Endothelial cell of umbilical vein (primary cell): ENCODE data around the gene KERA.

Experiments
- CTCF ChIP-seq, 2 donors: IDR thresholded peaks; 1 replicate in 1 of 2; 2 replicates in 1 of 2; pipeline ENCODE4 v1.5.1; 2011; ENCODE audit warnings: low read length in 2 of 2, mild to moderate bottlenecking in 2 of 2, moderate library complexity in 2 of 2, control low read depth in 1 of 2, inconsistent platforms in 1 of 2, low read depth in 1 of 2; ENCODE audit not compliant: insufficient read depth in 1 of 2; ENCODE audit errors: extremely low read depth in 1 of 2
- EZH2 ChIP-seq: IDR thresholded peaks from 2 replicates; pipeline ENCODE4 v1.6.1; 2012; ENCODE audit warnings: borderline replicate concordance, low read depth, mild to moderate bottlenecking, moderate library complexity, low read length, inconsistent platforms; ENCODE audit not compliant: severe bottlenecking
- MYC ChIP-seq: IDR thresholded peaks from one replicate; pipeline ENCODE4 v1.6.1; 2011; ENCODE audit warnings: mild to moderate bottlenecking, low read depth, low read length
- POLR2A ChIP-seq: IDR thresholded peaks from 2 replicates; pipeline ENCODE4 v1.6.1; 2012; ENCODE audit warnings: low read depth, mild to moderate bottlenecking, control low read depth, low read length
- POLR2AphosphoS5 ChIP-seq: IDR thresholded peaks from 2 replicates; pipeline ENCODE4 v1.6.1; 2012; ENCODE audit warnings: low read depth, mild to moderate bottlenecking, control low read depth, low read length, moderate library complexity; ENCODE audit not compliant: insufficient read depth

GRCh38 chr12:91019455-91019854, 38.4 kb downstream of the KERA start:
- TF ChIP-seq CTCF (IDR thresholded peaks at IDR 0.05; ENCODE audit: extremely low read depth in 1 of 2, insufficient read depth in 1 of 2, low read depth in 1 of 2, low read length in 2 of 2) (no peak), POLR2A (no peak), MYC (no peak), EZH2 (no peak), POLR2AphosphoS5 (no peak)
